NK-92 (cell line): Measurements from ENCODE around the gene GHRHR.

ENCODE experiments used
- DNase-seq: peaks from one replicate; lab custom pipeline; 2025; ENCODE audit not compliant: unreplicated experiment; lab: John Stamatoyannopoulos, UW

Gene GHRHR

GRCh38 chr7:30963842-30964241 lies at the start of gene GHRHR:
Gene GHRHR (plus strand): TSS chr7:30963953. CDS start chr7:30964069, 116 bp downstream.
- no peak for DNase-seq

- DNase-seq: no peak
Measured at GRCh38 chr7:30914596-30914995, 49.2 kb upstream of the GHRHR start.

- no peak for DNase-seq
Measured at GRCh38 chr7:30915005-30915601, 48.6 kb upstream of the GHRHR start.

GRCh38 chr7:30915751-30916150 lies 48.0 kb upstream of the GHRHR start:
- DNase-seq: no peak

- no peak for DNase-seq
Measured at GRCh38 chr7:30916255-30916654, 47.5 kb upstream of the GHRHR start.

- no peak for DNase-seq
Measured at GRCh38 chr7:30916767-30917166, 47.0 kb upstream of the GHRHR start.

- no peak for DNase-seq
Measured at GRCh38 chr7:30917216-30917893, 46.4 kb upstream of the GHRHR start.

- DNase-seq: no peak
Measured at GRCh38 chr7:30918676-30919075, 45.1 kb upstream of the GHRHR start.

DNA sequence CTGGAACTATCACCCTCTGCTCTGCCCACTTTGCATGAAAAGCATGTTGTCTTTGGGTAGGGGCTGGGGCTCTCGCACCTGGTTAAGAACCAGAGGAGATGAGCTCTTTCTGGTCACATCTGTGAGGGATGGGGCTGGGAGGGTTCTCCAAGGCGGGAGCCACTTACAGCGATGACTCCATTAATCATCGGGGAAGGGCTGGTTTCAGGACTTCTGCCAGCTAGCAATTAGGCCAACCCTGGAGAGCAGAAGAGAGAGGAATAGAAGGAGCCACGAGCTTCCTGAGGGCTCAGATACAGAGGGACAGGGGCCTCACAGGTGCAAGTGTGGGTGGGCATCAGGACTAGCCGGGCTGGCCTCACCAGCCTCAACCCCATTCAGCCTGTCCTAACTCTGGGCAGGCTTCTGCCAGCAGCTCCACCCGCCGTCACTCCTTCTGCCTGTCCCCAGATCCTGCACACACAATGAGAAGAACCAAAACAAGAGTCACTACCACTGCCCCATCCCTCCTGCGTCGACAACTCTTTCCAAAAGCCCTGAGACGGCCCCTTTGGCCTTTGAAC lies 43.7 kb upstream of the GHRHR start:
- no peak for DNase-seq

DNA sequence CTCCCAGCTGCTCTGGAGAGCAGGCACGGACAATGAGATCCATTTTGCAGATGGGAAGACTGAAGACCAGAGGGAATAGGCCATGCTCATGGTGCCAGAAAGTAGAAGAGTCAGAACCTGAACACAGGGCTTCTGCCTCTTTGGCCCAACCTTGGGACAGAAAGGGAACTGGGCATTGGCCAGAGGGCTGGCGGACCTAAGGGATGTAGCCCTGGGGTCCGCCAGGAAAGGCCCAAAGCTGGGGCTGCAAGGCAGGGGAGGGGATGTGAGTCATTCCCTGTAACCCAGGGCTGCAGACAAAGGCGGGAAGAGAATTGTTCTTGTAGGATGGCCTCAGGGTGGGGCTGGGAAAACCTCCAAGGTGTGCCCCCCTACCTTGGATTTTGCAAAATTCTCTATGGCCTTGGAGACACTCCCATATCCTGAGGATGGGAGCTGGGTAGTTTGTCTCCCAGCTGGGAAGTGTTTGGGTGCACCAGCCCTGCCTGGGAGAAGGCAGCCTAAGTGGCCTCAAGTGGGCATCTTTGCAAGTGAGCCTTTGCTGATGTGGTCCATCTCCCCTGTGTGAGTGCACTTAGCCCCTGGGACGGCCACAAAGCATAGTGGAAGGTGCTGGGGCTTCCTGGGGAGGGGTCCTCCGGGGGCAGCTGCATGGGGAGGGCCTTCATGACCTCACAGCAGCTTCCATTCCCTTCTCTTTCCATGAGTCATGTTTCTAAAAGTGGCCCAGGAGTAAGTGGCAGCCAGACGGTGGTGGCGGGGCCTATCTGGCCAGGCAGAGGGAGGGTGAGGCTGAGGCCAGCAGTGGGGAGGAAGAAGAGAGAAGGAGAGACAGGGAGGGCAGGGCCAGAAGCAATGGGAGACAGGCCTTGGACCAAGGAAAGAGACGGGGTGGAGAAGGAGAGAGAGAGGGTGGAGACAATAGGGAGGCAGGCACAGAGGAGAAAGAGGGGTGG lies 42.9 kb upstream of the GHRHR start:
- DNase-seq: no peak

DNA sequence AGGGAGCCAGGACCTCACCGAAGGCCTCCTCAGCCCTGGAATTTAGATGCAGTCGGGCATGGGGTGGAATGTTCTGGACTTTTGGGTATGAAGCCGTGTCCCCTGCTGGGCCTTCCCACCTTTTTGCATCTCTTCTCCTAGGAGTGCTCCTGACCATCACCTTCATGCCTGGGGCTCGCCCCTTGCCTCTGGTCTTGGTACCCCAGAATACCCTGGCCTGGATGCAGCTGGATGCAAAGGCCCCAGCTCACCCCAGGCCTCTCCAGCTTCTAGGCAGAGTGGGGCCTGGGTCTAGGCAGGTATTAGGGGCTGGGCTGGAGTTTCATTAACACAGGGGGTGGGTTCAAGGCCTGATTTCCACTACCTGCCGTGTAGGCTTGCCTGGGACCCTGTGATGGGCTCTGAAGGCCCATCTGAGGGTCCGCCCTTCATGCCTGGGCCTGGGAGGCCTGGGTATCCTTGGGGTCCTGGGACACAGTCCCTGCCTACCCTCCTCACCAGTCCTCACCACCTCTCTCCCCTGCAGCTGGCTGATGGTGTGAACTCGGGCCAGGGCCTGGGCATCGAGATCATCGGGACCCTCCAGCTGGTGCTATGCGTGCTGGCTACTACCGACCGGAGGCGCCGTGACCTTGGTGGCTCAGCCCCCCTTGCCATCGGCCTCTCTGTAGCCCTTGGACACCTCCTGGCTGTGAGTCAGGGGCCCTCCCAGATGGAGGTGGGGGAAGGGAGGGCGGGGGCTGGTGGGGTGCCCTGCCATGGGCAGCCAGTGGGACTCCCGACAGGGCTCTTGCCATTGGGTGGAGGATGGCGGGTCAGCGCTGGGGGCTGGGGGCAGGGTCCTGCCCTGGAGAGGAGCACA lies 42.0 kb upstream of the GHRHR start:
- DNase-seq: no peak

DNA sequence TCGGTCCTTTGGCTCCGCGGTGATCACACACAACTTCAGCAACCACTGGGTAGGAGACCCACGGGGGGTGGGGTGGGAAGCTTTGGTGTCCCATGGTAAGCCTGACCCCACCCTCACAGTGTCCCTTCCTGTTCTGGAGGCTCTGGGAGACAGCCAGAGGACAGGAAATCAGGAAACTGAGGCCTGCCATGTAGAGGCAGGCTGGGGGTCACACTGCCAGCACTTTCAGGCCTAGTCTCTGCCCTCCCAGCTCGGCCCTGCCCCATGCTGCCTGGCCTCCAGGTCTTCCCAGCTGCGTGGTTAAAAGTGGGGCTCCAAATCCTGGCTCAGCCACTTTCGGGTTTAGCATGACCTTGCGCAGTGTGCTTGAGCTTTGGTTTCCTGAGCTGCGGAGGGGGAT lies 41.2 kb upstream of the GHRHR start:
- no peak for DNase-seq

DNA sequence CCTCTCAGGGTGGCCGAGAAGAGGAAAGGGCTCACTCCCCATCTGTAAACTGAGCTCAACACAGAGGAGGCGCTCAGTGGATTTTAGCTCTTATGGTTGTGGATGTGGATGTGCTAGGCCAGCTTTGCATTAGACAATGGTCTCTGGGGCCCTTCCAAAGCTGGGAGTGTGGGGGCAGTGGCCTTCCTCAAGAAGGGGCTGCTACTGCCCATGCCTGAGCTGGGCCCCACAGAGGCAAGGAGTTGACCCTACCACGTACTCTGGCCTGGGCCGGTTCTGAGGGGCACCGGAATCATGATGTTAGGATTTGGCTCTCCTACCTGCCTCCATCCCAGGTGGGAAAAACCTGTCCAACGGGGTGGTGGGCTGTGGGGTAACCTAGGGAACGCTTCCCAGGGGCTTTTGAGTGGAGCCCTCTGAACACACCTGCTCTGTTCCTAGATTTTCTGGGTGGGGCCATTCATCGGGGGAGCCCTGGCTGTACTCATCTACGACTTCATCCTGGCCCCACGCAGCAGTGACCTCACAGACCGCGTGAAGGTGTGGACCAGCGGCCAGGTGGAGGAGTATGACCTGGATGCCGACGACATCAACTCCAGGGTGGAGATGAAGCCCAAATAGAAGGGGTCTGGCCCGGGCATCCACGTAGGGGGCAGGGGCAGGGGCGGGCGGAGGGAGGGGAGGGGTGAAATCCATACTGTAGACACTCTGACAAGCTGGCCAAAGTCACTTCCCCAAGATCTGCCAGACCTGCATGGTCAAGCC lies 40.6 kb upstream of the GHRHR start:
- no peak for DNase-seq

DNA sequence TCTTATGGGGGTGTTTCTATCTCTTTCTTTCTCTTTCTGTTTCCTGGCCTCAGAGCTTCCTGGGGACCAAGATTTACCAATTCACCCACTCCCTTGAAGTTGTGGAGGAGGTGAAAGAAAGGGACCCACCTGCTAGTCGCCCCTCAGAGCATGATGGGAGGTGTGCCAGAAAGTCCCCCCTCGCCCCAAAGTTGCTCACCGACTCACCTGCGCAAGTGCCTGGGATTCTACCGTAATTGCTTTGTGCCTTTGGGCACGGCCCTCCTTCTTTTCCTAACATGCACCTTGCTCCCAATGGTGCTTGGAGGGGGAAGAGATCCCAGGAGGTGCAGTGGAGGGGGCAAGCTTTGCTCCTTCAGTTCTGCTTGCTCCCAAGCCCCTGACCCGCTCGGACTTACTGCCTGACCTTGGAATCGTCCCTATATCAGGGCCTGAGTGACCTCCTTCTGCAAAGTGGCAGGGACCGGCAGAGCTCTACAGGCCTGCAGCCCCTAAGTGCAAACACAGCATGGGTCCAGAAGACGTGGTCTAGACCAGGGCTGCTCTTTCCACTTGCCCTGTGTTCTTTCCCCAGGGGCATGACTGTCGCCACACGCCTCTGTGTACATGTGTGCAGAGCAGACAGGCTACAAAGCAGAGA lies 39.9 kb upstream of the GHRHR start:
- DNase-seq: no peak

DNA sequence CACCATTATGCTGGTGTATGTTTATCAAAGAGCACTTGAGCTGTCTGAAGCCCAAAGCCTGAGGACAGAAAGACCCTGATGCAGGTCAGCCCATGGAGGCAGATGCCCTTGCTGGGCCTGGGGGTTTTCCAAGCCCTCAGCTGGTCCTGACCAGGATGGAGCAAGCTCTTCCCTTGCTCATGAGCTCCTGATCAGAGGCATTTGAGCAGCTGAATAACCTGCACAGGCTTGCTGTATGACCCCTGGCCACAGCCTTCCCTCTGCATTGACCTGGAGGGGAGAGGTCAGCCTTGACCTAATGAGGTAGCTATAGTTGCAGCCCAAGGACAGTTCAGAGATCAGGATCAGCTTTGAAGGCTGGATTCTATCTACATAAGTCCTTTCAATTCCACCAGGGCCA lies 39.1 kb upstream of the GHRHR start:
- no peak for DNase-seq

GRCh38 chr7:30925117-30925516 lies 38.6 kb upstream of the GHRHR start:
- no peak for DNase-seq

- no peak for DNase-seq
Measured at GRCh38 chr7:30925913-30926312, 37.8 kb upstream of the GHRHR start.

DNA sequence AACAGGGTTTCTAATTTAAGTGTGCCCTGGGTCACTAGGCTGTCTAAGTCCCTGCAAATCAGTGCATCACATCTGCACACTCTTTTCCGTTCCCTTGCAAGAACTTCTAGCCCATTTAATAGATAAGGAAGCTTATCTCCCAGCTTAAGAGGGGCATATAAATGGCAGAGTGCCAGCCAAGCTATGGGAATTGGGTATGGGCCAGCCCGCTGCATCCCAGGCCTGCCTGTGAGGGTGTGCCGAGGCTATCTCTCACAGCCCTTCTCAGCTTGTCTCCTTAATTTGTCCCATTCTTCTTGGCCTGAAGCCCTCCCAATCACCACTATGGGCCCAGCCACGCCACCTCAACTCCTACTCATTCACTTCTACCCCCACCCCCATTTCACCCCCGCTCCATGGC lies 37.4 kb upstream of the GHRHR start:
- no peak for DNase-seq

DNA sequence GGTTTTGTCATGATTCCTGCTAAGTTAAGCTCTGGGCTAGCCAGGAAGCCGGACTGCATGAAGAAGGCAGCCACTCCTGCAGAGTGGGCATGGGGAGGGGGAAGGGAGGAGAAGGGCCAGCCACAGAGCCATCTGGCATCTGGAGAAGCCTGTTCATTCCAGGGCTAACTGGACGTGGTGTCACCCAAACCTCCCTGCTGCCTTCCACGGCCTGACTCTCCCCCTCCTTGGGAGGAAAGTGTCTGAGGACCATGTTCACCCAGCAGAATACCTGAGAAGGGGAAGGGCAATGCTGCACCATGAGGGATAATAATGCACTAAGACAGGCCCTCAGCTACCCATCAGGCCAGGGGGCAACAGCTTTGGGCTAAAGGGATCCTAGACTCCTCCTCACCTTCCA lies 36.7 kb upstream of the GHRHR start:
- DNase-seq: no peak
